Subcutaneous adipose tissue (tissue), 4 donors: Measurements from ENCODE around the gene ARHGEF17. TPM values are rescaled to one million over a fixed set of nuclear protein-coding genes. Genes with fewer than 3 reads are reported as not detected.

Experiments
- total RNA-seq, 4 donors: library from RNA; depleted of rRNA; stranded (reverse); fragments of >200 nt; gene quantifications; one replicate each; pipeline ENCODE4 v1.1.0, GENCODE V29; 2016
- TF ChIP-seq, protein P1 (sequence below): fragments of 450-650 bp; IDR thresholded peaks from one replicate; pipeline ENCODE4 v1.5.1; 2016; ENCODE audit warnings: low read depth, mild to moderate bottlenecking, control low read depth, antibody characterized with exemption, moderate library complexity

The ARHGEF17 gene
- total RNA-seq, 4 donors from 2014 or later, result 13.1 to 95.1 (median 28.3) TPM

GRCh38 chr11:73343076-73343873, 35.2 kb downstream of the ARHGEF17 start:
- TF ChIP-seq, protein P1, sequence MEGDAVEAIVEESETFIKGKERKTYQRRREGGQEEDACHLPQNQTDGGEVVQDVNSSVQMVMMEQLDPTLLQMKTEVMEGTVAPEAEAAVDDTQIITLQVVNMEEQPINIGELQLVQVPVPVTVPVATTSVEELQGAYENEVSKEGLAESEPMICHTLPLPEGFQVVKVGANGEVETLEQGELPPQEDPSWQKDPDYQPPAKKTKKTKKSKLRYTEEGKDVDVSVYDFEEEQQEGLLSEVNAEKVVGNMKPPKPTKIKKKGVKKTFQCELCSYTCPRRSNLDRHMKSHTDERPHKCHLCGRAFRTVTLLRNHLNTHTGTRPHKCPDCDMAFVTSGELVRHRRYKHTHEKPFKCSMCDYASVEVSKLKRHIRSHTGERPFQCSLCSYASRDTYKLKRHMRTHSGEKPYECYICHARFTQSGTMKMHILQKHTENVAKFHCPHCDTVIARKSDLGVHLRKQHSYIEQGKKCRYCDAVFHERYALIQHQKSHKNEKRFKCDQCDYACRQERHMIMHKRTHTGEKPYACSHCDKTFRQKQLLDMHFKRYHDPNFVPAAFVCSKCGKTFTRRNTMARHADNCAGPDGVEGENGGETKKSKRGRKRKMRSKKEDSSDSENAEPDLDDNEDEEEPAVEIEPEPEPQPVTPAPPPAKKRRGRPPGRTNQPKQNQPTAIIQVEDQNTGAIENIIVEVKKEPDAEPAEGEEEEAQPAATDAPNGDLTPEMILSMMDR, result no peak

GRCh38 chr11:73344191-73344607, 36.1 kb downstream of the ARHGEF17 start:
- TF ChIP-seq, protein P1, result no peak

- TF ChIP-seq, protein P1, result no peak
Observed at GRCh38 chr11:73345481-73346160, 37.5 kb downstream of the ARHGEF17 start.

DNA sequence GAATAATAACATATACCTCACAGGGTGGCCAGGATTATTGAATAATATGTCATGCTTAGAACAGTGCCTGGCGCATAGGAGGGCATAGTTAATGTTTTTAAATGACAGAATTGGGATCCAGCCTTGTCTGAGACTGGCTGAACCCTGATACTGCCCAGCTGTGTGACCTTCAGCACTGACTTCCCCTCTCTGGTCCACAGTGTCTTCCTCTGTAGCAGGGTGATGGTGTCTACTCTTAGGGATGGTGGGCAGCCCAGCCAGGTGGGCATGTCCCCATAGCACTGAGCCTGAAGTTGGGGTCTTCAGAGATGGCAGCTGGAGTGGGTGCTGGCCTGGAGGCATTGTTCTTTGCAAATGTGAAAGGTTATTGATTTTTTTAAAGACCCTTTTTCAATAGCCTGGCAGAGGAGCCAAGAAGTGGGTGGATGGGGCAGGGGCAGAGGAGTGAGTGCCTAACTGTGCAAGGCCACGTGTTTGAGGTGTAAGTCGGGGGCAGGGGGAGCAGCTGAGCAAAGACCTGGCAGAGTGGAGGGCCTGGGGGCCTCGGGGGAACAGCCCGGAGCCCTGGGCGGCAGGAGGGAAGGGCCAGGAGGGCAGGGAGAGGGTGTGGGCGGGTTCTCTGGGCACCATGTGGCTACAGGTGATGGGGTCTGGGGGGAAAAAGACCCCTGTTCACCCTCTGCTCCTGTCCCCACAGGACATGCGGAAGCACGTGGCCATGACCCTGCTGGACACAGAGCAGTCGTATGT, 38.3 kb downstream of the ARHGEF17 start:
- TF ChIP-seq, protein P1, result no peak

DNA sequence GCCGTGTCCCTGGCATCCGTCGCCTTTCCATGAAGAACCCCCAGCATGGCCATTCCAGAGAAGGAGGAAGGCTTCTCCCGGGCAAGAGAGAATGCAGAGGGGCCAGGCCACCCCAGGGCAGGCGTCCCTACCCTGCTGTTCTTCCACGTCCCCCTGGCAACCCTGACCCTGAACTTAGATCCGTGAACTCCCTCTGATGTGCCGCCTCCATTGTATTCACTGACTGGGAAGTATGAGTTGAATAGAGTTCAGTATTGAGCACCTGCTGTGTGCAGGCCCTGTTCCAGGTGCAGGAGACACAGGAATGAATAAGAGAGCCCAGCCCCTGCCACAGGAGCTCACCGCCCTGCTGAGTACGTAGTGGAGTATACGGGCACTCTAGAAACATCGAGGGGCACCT, 39.0 kb downstream of the ARHGEF17 start:
- TF ChIP-seq, protein P1, result no peak

- TF ChIP-seq, protein P1, result no peak
Observed at GRCh38 chr11:73348838-73349237, 40.8 kb downstream of the ARHGEF17 start.

DNA sequence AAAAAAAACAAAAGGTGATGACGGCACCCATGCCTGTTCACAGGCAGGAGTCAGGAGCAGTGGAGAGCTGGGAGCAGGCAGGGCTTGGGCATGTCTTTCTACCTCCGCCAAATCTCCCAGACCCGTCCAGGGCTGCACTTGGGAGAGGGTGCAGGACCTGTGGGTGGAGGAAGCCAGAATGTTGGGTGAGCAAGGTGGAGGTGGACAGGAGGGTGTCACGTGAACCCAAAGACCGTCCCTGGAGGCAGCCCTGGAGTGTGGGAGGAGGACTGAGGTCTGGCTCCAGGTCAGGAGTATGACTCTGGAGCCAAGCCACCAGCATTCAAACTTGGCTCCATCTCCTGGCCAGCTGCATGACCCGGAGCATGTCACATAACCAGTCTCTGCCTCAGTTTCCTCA, 41.6 kb downstream of the ARHGEF17 start:
- TF ChIP-seq, protein P1, result no peak
